SU-DHL-6 (cell line): ENCODE measurements around the gene CAPRIN2.

ENCODE experiments used
- H2AFZ ChIP-seq: fragments of 200-600 bp; sonication (generic); 2 replicates; pipeline ENCODE4 v1.6.1; 2014; ENCODE audit warnings: low read depth, mild to moderate bottlenecking, moderate library complexity, mixed read lengths, antibody characterized with exemption, low read length; ENCODE audit not compliant: severe bottlenecking
- H3F3A ChIP-seq: fragments of 200-600 bp; shearing (Covaris generic); 2 replicates; pipeline ENCODE4 v1.6.0; 2016; ENCODE audit warnings: antibody characterized with exemption, mild to moderate bottlenecking; ENCODE audit not compliant: insufficient read depth
- H3K27ac ChIP-seq: fragments of 200-600 bp; sonication (generic); 2 replicates; pipeline ENCODE4 v1.5.1; 2016; ENCODE audit warnings: low read depth, mild to moderate bottlenecking, low read length, moderate library complexity, mixed read lengths
- H3K27me3 ChIP-seq: fragments of 200-600 bp; sonication (generic), shearing (Covaris generic); 2 replicates; pipeline ENCODE4 v1.6.0; 2014; ENCODE audit warnings: mild to moderate bottlenecking, low read length
- H3K36me3 ChIP-seq: fragments of 200-600 bp; sonication (generic); 2 replicates; pipeline ENCODE4 v1.6.1; 2014; ENCODE audit warnings: mild to moderate bottlenecking, low read length, mixed read lengths
- H3K4me2 ChIP-seq: fragments of 300-600, 200-600 bp; shearing (Covaris generic), sonication (generic); 2 replicates; pipeline ENCODE4 v1.6.0; 2014; ENCODE audit warnings: low read length, low read depth, mild to moderate bottlenecking; ENCODE audit not compliant: poor library complexity, severe bottlenecking
- H3K4me3 ChIP-seq: fragments of 200-600 bp; sonication (generic); 2 replicates; pipeline ENCODE4 v1.5.1; 2014; ENCODE audit warnings: antibody characterized with exemption, low read length, mild to moderate bottlenecking, mixed read lengths; ENCODE audit not compliant: insufficient read depth, poor library complexity, severe bottlenecking
- H3K79me2 ChIP-seq: fragments of 200-600 bp; sonication (generic); 2 replicates; pipeline ENCODE4 v1.6.1; 2014; ENCODE audit warnings: mild to moderate bottlenecking, low read length, moderate library complexity; ENCODE audit not compliant: insufficient read depth
- H3K9ac ChIP-seq: fragments of 200-600 bp; sonication (generic); 2 replicates; pipeline ENCODE4 v1.7.0; 2014; ENCODE audit warnings: mild to moderate bottlenecking, low read length
- H3K9me2 ChIP-seq: fragments of 200-600 bp; sonication (generic); replicated peaks from 2 replicates; pipeline ENCODE4 v1.6.1; 2014; ENCODE audit warnings: low read length; ENCODE audit not compliant: insufficient read depth
- H3K9me3 ChIP-seq: fragments of 200-600 bp; sonication (generic); 2 replicates; pipeline ENCODE4 v1.6.1; 2014; ENCODE audit warnings: low read length, mixed read lengths; ENCODE audit not compliant: insufficient read depth
- H4K20me1 ChIP-seq: fragments of 200-600 bp; sonication (generic); 2 replicates; pipeline ENCODE4 v1.6.1; 2014; ENCODE audit warnings: low read depth, mild to moderate bottlenecking, antibody characterized with exemption, low read length, moderate library complexity, mixed read lengths
- CTCF ChIP-seq: fragments of 200-600 bp; sonication (generic); IDR thresholded peaks from one replicate; pipeline ENCODE4 v1.5.1; 2017; ENCODE audit warnings: antibody characterized with exemption, mild to moderate bottlenecking, low read length, moderate library complexity; ENCODE audit not compliant: insufficient read depth, poor library complexity, severe bottlenecking
- EZH2phosphoT487 ChIP-seq: fragments of 200-600 bp; sonication (generic), shearing (Covaris generic); conservative IDR thresholded peaks from 2 replicates; pipeline ENCODE4 v1.6.1; 2018; ENCODE audit warnings: mild to moderate bottlenecking, antibody characterized with exemption, low read length, moderate library complexity, mixed read lengths

The CAPRIN2 gene

GRCh38 chr12:30788754-30789153, 34.0 kb upstream of the CAPRIN2 start:
- Histone ChIP-seq H3K4me3 (no peak overlapping the region), H3K27me3 (peaks cover 2% of the 10 kb centered on the region; the same call in 1 of the 2 replicates), H3K9ac (no peak overlapping the region), H3F3A (no peaks in the 10 kb centered on the region), H3K36me3 (no peaks in the 10 kb centered on the region), H3K27ac (no peak overlapping the region), H4K20me1 (no peaks in the 10 kb centered on the region), H3K9me3 (peaks cover 5% of the 10 kb centered on the region; the same call in 1 of the 2 replicates), H3K4me2 (no peak overlapping the region), H2AFZ (no peak overlapping the region), H3K9me2 (no peaks in the 10 kb centered on the region), H3K79me2 (no peaks in the 10 kb centered on the region)
- no peak for TF ChIP-seq CTCF
- no peak for TF ChIP-seq EZH2phosphoT487

GRCh38 chr12:30785630-30786029, 30.9 kb upstream of the CAPRIN2 start:
- H3K27ac ChIP-seq: no peak overlapping the region
- H3K79me2 ChIP-seq: no peaks in the 10 kb centered on the region
- peaks cover 5% of the 10 kb centered on the region for H3K9me3 ChIP-seq

GRCh38 chr12:30784508-30784907, 29.8 kb upstream of the CAPRIN2 start:
- H3K27me3 ChIP-seq: peaks cover 2% of the 10 kb centered on the region; the same call in 1 of the 2 replicates
- H3K9ac ChIP-seq: no peak overlapping the region
- TF ChIP-seq CTCF: no peak
- no peak for TF ChIP-seq EZH2phosphoT487
- H3K27ac ChIP-seq: no peak overlapping the region
- H3K36me3 ChIP-seq: no peaks in the 10 kb centered on the region
- no peaks in the 10 kb centered on the region for H3K79me2 ChIP-seq
- no peak overlapping the region for H2AFZ ChIP-seq
- H3K9me2 ChIP-seq: no peaks in the 10 kb centered on the region
- H4K20me1 ChIP-seq: no peaks in the 10 kb centered on the region
- H3K4me3 ChIP-seq: no peak overlapping the region
- no peak overlapping the region for H3K4me2 ChIP-seq
- H3F3A ChIP-seq: no peaks in the 10 kb centered on the region
- peaks cover 5% of the 10 kb centered on the region for H3K9me3 ChIP-seq

More at GRCh38 chr12:30785630-30786029, 30.9 kb upstream of the CAPRIN2 start:
- Histone ChIP-seq H4K20me1 (no peaks in the 10 kb centered on the region), H2AFZ (no peak overlapping the region), H3K4me3 (no peak overlapping the region), H3K27me3 (peaks cover 2% of the 10 kb centered on the region; the same call in 1 of the 2 replicates), H3K4me2 (no peak overlapping the region), H3K36me3 (no peaks in the 10 kb centered on the region), H3F3A (no peaks in the 10 kb centered on the region), H3K9ac (no peak overlapping the region), H3K9me2 (no peaks in the 10 kb centered on the region)
- TF ChIP-seq CTCF (no peak), EZH2phosphoT487 (no peak)
